Ishikawa (cell line): ENCODE measurements around the gene CDC42EP1.
A peak's percentile ranks its signal among the peaks of the same experiment; 100 is the strongest.

Experiments used
- CEBPB ChIP-seq: IDR thresholded peaks from 2 replicates; pipeline ENCODE4 v1.6.1; 2012
- EGR1 ChIP-seq: IDR thresholded peaks from 2 replicates; pipeline ENCODE4 v1.6.1; 2012
- EP300 ChIP-seq: IDR thresholded peaks from 2 replicates; pipeline ENCODE4 v1.6.1; 2012; ENCODE audit warnings: borderline replicate concordance
- FOXM1 ChIP-seq: IDR thresholded peaks from 2 replicates; pipeline ENCODE4 v1.6.1; 2012; ENCODE audit warnings: low read depth, borderline replicate concordance
- NFIC ChIP-seq: IDR thresholded peaks from 2 replicates; pipeline ENCODE4 v1.6.1; 2012
- RAD21 ChIP-seq: IDR thresholded peaks from 2 replicates; pipeline ENCODE4 v1.6.1; 2012; ENCODE audit warnings: low read depth
- TAF1 ChIP-seq: IDR thresholded peaks from 2 replicates; pipeline ENCODE4 v1.6.1; 2012; ENCODE audit warnings: low read depth, mild to moderate bottlenecking
- TCF12 ChIP-seq: IDR thresholded peaks from 2 replicates; pipeline ENCODE4 v1.6.1; 2012; ENCODE audit warnings: low read depth
- TEAD4 ChIP-seq: IDR thresholded peaks from 2 replicates; pipeline ENCODE4 v1.6.1; 2012
- YY1 ChIP-seq: IDR thresholded peaks from 2 replicates; pipeline ENCODE4 v1.6.1; 2012; ENCODE audit warnings: low read depth
- ZBTB7A ChIP-seq: IDR thresholded peaks from 2 replicates; pipeline ENCODE4 v1.6.1; 2012; ENCODE audit warnings: low read depth
- TF ChIP-seq, protein P1 (sequence below): IDR thresholded peaks from 2 replicates; pipeline ENCODE4 v1.6.1; 2012
- TF ChIP-seq, protein P2 (sequence below): IDR thresholded peaks from 2 replicates; pipeline ENCODE4 v1.6.1; 2012
- TF ChIP-seq, protein P3 (sequence below): IDR thresholded peaks from 2 replicates; pipeline ENCODE4 v1.6.1; 2012; ENCODE audit warnings: low read depth, mild to moderate bottlenecking

DNA sequence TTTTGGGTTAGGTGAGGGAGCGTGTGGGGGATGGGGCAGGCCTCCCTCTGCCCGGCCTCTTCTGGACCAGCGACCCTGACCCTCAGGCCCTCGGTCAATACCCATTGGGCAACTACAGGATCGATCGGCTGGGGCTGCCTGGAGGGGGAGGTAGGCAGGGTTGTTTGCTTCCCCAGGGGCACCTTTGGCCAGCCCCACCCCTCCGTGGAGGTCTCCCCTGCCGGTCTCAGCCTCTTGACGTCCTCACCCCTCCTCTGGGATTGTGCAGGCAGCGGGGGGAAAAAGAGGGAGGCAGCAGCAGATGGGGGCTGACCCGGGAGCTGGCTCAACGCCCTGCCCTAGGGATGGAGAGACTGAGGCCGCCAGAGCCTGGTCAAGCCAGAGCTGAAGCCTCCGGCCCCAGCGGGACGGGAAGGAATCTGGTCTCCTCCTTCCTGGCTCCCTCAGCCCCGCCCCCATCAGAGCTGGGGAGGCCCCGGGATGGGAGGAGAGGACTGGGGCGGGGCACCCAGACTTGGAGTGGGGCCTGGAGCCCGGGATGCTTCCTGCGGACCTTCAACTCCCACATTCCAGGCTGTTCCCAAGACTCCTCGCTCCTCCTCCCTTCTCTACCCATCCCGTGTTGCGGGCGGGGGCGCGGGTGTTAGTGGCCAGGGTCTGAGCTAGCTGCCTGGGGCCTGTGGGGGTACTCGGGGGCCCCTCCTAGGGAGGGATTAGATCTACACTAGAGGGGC lies 14.4 kb upstream of the CDC42EP1 start:
- TF ChIP-seq, protein P1, sequence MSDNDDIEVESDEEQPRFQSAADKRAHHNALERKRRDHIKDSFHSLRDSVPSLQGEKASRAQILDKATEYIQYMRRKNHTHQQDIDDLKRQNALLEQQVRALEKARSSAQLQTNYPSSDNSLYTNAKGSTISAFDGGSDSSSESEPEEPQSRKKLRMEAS = peak; percentile 9; the same call in 1 of the 2 replicates
- TF ChIP-seq EP300 (peak; percentile 52), CEBPB (no peak), YY1 (no peak), FOXM1 (no peak), RAD21 (no peak), ZBTB7A (no peak), TCF12 (peak; percentile 50; the same call in 1 of the 2 replicates), EGR1 (no peak), NFIC (peak; percentile 38), TEAD4 (peak; percentile 89), TAF1 (peak; percentile 37; the same call in 1 of the 2 replicates)
- TF ChIP-seq, protein P2, sequence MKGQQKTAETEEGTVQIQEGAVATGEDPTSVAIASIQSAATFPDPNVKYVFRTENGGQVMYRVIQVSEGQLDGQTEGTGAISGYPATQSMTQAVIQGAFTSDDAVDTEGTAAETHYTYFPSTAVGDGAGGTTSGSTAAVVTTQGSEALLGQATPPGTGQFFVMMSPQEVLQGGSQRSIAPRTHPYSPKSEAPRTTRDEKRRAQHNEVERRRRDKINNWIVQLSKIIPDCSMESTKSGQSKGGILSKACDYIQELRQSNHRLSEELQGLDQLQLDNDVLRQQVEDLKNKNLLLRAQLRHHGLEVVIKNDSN = no peak
- TF ChIP-seq, protein P3, sequence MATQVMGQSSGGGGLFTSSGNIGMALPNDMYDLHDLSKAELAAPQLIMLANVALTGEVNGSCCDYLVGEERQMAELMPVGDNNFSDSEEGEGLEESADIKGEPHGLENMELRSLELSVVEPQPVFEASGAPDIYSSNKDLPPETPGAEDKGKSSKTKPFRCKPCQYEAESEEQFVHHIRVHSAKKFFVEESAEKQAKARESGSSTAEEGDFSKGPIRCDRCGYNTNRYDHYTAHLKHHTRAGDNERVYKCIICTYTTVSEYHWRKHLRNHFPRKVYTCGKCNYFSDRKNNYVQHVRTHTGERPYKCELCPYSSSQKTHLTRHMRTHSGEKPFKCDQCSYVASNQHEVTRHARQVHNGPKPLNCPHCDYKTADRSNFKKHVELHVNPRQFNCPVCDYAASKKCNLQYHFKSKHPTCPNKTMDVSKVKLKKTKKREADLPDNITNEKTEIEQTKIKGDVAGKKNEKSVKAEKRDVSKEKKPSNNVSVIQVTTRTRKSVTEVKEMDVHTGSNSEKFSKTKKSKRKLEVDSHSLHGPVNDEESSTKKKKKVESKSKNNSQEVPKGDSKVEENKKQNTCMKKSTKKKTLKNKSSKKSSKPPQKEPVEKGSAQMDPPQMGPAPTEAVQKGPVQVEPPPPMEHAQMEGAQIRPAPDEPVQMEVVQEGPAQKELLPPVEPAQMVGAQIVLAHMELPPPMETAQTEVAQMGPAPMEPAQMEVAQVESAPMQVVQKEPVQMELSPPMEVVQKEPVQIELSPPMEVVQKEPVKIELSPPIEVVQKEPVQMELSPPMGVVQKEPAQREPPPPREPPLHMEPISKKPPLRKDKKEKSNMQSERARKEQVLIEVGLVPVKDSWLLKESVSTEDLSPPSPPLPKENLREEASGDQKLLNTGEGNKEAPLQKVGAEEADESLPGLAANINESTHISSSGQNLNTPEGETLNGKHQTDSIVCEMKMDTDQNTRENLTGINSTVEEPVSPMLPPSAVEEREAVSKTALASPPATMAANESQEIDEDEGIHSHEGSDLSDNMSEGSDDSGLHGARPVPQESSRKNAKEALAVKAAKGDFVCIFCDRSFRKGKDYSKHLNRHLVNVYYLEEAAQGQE = no peak
